Testis (tissue), 2 donors: ENCODE results near the gene TSPAN17.

Experiments
- POLR2A ChIP-seq: fragments of 450-650 bp; IDR thresholded peaks from one replicate; pipeline ENCODE4 v1.6.1; 2017; ENCODE audit warnings: antibody characterized with exemption, mild to moderate bottlenecking, moderate library complexity
- TF ChIP-seq, protein P1 (sequence below), 3 experiments: fragments of 450-650 bp in 2 of 3; fragments of 200-600 bp in 1 of 3; sonication (generic) in 1 of 3; IDR thresholded peaks; one replicate each; pipeline ENCODE4 v1.5.1; 2016 to 2019; ENCODE audit warnings: antibody characterized with exemption in 3 of 3, mild to moderate bottlenecking in 2 of 3, moderate library complexity in 1 of 3

DNA sequence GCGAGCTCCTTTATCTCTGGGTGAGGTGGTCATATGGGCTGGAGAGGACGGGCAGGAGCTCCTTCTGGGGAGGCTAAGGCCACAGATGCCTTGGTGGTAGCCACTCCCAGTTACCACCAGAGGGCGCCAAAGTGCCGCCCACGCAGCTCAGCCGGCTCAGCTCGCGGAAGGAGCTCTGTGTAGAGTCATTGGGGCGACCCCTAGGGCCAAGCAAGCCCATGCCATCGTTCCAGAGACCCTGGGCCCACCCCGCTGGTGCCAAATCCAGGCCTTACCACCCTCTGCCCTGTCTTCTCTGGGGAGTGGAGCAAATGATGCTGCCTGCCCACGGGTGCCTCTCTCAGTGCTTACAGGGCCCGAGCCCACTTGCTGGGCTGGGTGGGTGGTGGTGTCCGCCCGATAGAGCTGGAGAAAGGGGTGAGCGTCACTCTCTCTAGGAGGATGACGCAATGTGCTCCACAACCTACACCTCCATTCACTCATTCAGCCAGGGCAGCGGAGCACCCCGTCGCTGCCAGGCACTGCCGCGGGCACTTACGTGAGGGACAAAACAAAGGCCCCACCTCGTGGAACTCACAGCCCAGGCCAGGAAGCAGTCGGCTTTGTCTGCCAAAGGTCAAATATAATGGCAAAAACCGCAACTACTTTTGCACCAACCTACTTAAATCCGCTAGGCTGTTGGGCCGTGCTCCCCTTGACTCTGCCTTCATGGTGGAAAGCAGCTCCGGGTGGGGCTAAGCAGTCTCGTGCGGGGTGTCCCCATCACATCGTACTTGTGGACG, 13.8 kb downstream of the TSPAN17 start:
- TF ChIP-seq POLR2A = no peak
- TF ChIP-seq, protein P1, sequence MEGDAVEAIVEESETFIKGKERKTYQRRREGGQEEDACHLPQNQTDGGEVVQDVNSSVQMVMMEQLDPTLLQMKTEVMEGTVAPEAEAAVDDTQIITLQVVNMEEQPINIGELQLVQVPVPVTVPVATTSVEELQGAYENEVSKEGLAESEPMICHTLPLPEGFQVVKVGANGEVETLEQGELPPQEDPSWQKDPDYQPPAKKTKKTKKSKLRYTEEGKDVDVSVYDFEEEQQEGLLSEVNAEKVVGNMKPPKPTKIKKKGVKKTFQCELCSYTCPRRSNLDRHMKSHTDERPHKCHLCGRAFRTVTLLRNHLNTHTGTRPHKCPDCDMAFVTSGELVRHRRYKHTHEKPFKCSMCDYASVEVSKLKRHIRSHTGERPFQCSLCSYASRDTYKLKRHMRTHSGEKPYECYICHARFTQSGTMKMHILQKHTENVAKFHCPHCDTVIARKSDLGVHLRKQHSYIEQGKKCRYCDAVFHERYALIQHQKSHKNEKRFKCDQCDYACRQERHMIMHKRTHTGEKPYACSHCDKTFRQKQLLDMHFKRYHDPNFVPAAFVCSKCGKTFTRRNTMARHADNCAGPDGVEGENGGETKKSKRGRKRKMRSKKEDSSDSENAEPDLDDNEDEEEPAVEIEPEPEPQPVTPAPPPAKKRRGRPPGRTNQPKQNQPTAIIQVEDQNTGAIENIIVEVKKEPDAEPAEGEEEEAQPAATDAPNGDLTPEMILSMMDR (IDR thresholded peaks at IDR 0.05) = peak; percentile 78 to 97 (median 93)
